Activated CD4-positive, alpha-beta memory T cell treated with anti-CD3 and anti-CD28 coated beads for 36 hours (primary cell): ENCODE measurements around the gene SPINK1. TPM values are rescaled to one million over a fixed set of nuclear protein-coding genes. Genes with fewer than 3 reads are reported as not detected.

Experiments used
- total RNA-seq, 2 experiments: library from RNA; stranded (reverse); gene quantifications; one replicate each; pipeline ENCODE4 v1.2.3, GENCODE V29; 2021

SPINK1 gene
- total RNA-seq, 2 experiments from 2014 or later, result not detected

Other genes with a start within 250 kb of the SPINK1 start
- gene JAKMIP2, start 48.9 kb downstream of the SPINK1 start, total RNA-seq, result 1 to 10 TPM in 1 of 2 experiments, under 1 TPM in 1; 0.99 to 1.1 TPM
- gene SCGB3A2, start 47.0 kb upstream of the SPINK1 start, total RNA-seq, result not detected
- not detected for gene C5orf46, start 74.9 kb upstream of the SPINK1 start, total RNA-seq
- gene SPINK5, start 232.3 kb upstream of the SPINK1 start, total RNA-seq, result not detected